Stimulated activated CD4-positive, alpha-beta T cell treated with anti-CD3 and anti-CD28 coated beads, Interleukin-12 subunit alpha, Interleukin-12 subunit beta, amount 100 ng/mL, for 24 hours (primary cell): Measurements from ENCODE around the gene CTNNBIP1.
"Not testable (repeated sequence)": the region's sequence is repeated elsewhere in the genome, so short reads cannot be mapped to it uniquely, and the experiment has no call there.

Experiments
- DNase-seq, 2 experiments: peaks; one replicate each; pipeline ENCODE4 v3.0.0-alpha.2; 2020; ENCODE audit warnings: low read depth in 2 of 2

The CTNNBIP1 gene

DNA sequence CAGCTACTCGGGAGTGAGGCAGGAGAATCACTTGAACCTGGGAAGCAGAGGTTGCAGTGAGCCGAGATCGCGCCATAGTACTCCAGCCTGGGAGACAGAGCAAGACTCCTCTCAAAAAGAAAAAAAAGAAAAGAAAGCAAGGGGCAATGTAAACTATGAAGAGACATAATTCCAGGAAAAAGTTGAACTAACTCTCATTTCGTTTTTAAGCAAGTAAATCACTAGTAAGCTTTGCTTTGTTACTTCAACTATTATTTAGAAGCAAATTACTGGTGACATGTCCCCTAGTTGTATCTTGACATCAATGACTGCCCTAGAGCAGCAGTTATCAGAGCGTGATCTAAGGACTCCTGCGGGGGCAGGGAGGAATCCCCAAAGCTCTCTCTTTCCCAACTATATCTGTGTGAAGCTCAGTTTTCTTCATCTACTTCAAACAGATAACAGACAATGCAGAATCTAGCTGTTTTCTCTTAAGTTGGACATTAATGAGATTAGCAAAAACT, 105.0 kb downstream of the CTNNBIP1 start:
- DNase-seq: no peak

DNA sequence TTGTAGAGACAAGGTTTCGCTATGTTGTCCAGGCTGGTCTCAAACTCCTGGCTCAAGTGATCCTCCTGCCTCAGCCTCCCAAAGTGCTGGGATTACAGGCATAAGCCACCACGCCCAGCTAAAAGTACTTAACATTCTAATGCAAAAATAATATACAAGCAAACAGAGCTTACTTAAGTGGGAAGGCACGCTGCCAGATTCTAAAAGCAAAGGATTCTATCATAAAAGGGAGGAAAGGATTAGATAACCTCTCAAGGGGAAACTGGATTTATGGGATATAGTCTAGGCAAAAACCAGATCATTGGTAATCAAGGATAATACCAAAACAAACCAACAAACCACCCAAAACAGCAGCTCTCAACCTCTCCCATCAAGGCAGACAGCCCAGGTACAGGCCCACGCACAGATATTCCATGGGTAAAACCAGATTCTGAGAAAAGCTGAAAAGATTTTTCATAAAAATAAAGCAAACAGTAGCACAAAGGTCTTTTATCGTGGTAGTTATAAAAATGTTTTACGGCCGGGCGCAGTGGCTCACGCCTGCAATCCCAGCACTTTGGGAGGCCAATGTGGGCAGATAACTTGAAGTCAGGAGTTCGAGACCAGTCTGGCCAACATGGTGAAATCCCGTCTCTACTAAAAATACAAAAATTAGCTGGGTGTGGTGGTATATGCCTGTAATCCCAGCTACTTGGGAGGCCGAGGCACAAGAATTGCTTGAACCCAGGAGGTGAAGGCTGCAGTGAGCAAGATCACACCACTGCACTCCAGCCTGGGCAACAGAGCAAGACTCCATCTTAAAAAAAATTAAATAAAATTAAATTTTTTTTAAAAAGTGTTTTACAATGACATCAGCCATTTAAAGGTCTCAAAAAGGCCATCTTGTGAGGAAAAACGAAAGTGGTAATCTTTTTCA, 106.8 kb downstream of the CTNNBIP1 start:
- not testable (repeated sequence) for DNase-seq

DNA sequence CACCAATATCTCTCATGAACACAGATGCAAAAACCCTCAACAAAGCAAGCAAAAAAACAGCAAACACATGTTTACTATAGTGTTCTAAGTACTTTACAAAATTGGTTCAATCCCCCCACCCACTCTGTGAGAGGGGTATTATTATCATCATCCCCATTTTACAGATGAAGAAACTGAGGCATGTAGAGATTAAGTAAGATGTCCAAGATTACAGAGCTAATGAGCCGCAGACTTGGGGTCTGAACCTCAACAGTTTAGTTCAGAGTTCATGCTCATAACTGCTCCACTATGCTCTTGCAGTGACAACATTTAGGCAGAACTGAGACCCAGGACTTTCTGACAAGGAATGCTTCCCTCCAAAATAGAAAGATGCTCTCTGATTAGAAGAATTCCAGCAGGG, 108.2 kb downstream of the CTNNBIP1 start:
- no peak for DNase-seq
